ENCODE results near the gene SERPINB10. TPM values are rescaled to one million over a fixed set of nuclear protein-coding genes. Genes with fewer than 3 reads are reported as not detected.

Gene SERPINB10
- total and polyA plus RNA-seq, 2 donors from 2014 or later, result not detected

DNA sequence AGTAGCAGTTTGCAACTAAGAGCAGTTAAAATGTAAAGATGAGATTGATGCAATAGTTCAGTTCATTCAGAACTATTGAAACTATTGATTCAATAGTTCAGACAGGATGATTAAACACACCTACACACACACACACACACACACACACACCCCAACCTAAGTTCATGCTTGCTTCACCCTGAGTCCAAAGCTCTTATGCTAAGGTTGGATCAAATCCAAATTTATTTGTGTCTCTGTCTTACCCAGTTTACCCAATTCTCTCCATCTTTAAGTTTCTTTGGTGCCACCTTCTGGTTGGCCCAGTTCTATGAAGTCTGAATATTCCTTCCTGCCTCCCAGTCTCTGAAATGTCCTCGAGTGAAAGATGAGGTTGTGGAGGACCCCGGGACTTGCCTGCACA is 67.2 kb downstream of the SERPINB10 start:
- Histone ChIP-seq H3K27me3 (ENCODE audit: control insufficient read depth, insufficient read depth, low read length) (no peaks in the 10 kb centered on the region), H3K4me1 (ENCODE audit: control insufficient read depth in 2 of 3, insufficient read depth in 2 of 3, low read depth in 1 of 3, low read length in 3 of 3) (no peaks in the 10 kb centered on the region), H3K36me3 (ENCODE audit: control insufficient read depth in 2 of 3, insufficient read depth in 3 of 3, low read length in 3 of 3) (no peaks in the 10 kb centered on the region), H3K4me3 (ENCODE audit: low read length in 3 of 3) (no peak overlapping the region), H3K9me3 (ENCODE audit: control insufficient read depth in 2 of 3, insufficient read depth in 1 of 3, low read length in 3 of 3) (no peaks in the 10 kb centered on the region), H3K9ac (ENCODE audit: low read length in 3 of 3) (no peak overlapping the region), H3K27ac (ENCODE audit: low read depth in 2 of 2, low read length in 2 of 2) (no peak overlapping the region)
- DNase-seq (no peak), FAIRE-seq (no peak)
- intact Hi-C loops (cut with DNase I), result no loop called here
- TF ChIP-seq, protein P1, sequence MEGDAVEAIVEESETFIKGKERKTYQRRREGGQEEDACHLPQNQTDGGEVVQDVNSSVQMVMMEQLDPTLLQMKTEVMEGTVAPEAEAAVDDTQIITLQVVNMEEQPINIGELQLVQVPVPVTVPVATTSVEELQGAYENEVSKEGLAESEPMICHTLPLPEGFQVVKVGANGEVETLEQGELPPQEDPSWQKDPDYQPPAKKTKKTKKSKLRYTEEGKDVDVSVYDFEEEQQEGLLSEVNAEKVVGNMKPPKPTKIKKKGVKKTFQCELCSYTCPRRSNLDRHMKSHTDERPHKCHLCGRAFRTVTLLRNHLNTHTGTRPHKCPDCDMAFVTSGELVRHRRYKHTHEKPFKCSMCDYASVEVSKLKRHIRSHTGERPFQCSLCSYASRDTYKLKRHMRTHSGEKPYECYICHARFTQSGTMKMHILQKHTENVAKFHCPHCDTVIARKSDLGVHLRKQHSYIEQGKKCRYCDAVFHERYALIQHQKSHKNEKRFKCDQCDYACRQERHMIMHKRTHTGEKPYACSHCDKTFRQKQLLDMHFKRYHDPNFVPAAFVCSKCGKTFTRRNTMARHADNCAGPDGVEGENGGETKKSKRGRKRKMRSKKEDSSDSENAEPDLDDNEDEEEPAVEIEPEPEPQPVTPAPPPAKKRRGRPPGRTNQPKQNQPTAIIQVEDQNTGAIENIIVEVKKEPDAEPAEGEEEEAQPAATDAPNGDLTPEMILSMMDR (IDR thresholded peaks at IDR 0.05; ENCODE audit: borderline replicate concordance, extremely low read depth, insufficient read depth), result no peak

- Histone ChIP-seq H3K36me3 (ENCODE audit: control insufficient read depth in 2 of 3, insufficient read depth in 3 of 3, low read length in 3 of 3) (no peaks in the 10 kb centered on the region), H3K9me3 (ENCODE audit: control insufficient read depth in 2 of 3, insufficient read depth in 1 of 3, low read length in 3 of 3) (no peaks in the 10 kb centered on the region), H3K27ac (ENCODE audit: low read depth in 2 of 2, low read length in 2 of 2) (no peak overlapping the region), H3K4me3 (ENCODE audit: low read length in 3 of 3) (no peak overlapping the region), H3K4me1 (ENCODE audit: control insufficient read depth in 2 of 3, insufficient read depth in 2 of 3, low read depth in 1 of 3, low read length in 3 of 3) (no peaks in the 10 kb centered on the region), H3K9ac (ENCODE audit: low read length in 3 of 3) (no peak overlapping the region), H3K27me3 (ENCODE audit: control insufficient read depth, insufficient read depth, low read length) (no peaks in the 10 kb centered on the region)
- TF ChIP-seq, protein P1 (IDR thresholded peaks at IDR 0.05; ENCODE audit: borderline replicate concordance, extremely low read depth, insufficient read depth), result no peak
- intact Hi-C loops (cut with DNase I), result no loop called here
- DNase-seq, result no peak
- FAIRE-seq, result no peak
Measured at GRCh38 chr18:63975628-63976027, 67.9 kb downstream of the SERPINB10 start.

DNA sequence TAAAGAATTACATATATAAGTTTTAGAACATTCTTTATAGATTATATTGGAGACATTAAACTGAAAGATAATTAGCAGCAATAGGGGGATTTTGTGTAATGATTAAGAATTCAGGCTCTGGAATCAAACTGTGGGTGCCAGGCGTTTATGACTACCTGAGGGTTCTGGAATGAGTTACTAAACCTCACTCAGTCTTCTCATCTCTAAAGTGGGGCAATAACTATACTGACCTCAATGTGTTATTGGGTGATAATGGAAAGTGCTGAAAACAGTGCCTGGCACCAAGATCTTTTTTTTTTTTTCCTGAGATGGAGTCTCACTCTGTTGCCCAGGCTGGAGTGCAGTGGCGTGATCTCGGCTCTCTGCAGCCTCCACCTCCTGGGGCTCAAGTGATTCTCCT is 69.3 kb downstream of the SERPINB10 start:
- TF ChIP-seq, protein P1 (IDR thresholded peaks at IDR 0.05; ENCODE audit: borderline replicate concordance, extremely low read depth, insufficient read depth), result no peak
- no peaks in the 10 kb centered on the region for H3K4me1 ChIP-seq (ENCODE audit: control insufficient read depth in 2 of 3, insufficient read depth in 2 of 3, low read depth in 1 of 3, low read length in 3 of 3)
- H3K27me3 ChIP-seq (ENCODE audit: control insufficient read depth, insufficient read depth, low read length), result no peaks in the 10 kb centered on the region
- DNase-seq (no peak), FAIRE-seq (no peak)
- intact Hi-C loops (cut with DNase I), result no loop called here
- no peaks in the 10 kb centered on the region for H3K36me3 ChIP-seq (ENCODE audit: control insufficient read depth in 2 of 3, insufficient read depth in 3 of 3, low read length in 3 of 3)
- H3K27ac ChIP-seq (ENCODE audit: low read depth in 2 of 2, low read length in 2 of 2), result no peak overlapping the region
- H3K9ac ChIP-seq (ENCODE audit: low read length in 3 of 3), result no peak overlapping the region
- H3K9me3 ChIP-seq (ENCODE audit: control insufficient read depth in 2 of 3, insufficient read depth in 1 of 3, low read length in 3 of 3), result no peaks in the 10 kb centered on the region
- H3K4me3 ChIP-seq (ENCODE audit: low read length in 3 of 3), result no peak overlapping the region

DNA sequence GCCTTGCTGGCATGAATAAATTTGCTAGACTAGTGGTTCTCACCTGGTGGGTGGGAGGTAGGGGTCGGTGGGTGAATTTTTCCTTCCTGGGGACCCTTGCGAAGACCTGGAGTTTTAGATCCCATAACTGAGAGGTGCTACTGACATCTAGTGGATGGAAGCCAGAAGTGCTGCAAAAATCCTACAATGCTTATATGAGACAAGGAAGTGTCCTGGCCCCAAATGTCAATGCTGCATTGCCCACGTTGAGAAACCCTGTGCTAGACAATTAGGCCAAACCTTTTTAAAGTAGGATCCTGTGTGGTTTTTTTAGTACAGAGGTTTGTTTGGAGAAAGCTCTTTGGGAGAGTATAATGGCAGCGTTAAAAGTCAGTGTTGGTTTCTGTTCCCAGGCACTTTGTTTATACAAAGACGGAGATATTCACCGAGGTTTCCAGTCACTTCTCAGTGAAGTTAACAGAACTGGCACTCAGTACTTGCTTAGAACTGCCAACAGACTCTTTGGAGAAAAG is 71.7 kb downstream of the SERPINB10 start:
- Histone ChIP-seq H3K27ac (ENCODE audit: low read depth in 2 of 2, low read length in 2 of 2) (no peak overlapping the region), H3K36me3 (ENCODE audit: control insufficient read depth in 2 of 3, insufficient read depth in 3 of 3, low read length in 3 of 3) (no peaks in the 10 kb centered on the region), H3K4me1 (ENCODE audit: control insufficient read depth in 2 of 3, insufficient read depth in 2 of 3, low read depth in 1 of 3, low read length in 3 of 3) (no peaks in the 10 kb centered on the region), H3K4me3 (ENCODE audit: low read length in 3 of 3) (peak overlapping the region; percentile 31 to 53 (median 42)), H3K9ac (ENCODE audit: low read length in 3 of 3) (peak overlapping the region in 1 of 3 donors; percentile 30), H3K27me3 (ENCODE audit: control insufficient read depth, insufficient read depth, low read length) (no peaks in the 10 kb centered on the region), H3K9me3 (ENCODE audit: control insufficient read depth in 2 of 3, insufficient read depth in 1 of 3, low read length in 3 of 3) (no peaks in the 10 kb centered on the region)
- FAIRE-seq, result no peak
- DNase-seq, result peak in 4 of 5 donors; percentile 58 to 88 (median 77)
- intact Hi-C loops (cut with DNase I), result no loop called here
- TF ChIP-seq, protein P1 (IDR thresholded peaks at IDR 0.05; ENCODE audit: borderline replicate concordance, extremely low read depth, insufficient read depth), result peak; percentile 82

All from kidney (tissue), 14 donors.